Endothelial cell of hepatic sinusoid (primary cell): ENCODE data around the gene NMUR2.

Experiments
- in situ Hi-C: cut with HindIII; loops from 2 replicates; pipeline ENCODE4 v1.10.0; 2017; ENCODE audit warnings: low sequenced_read_pairs

NMUR2 gene

DNA sequence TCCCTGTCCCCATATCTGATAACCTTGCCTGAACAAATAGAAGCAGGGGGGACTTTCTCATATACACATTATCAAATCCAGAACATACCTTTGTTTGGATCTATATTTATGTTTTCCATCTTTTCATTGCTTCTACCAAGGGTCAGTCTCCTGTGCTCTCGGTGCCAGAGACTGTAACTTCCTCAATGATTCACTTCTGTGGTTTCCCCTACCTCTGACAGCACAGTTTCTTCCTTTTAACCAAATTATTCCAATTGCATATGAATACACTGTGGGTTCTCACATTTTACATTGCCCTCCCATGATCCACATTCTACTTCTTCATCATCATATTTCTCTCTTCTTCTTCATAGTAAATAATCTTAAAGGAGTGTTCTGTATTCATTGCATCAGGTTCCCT, 32.2 kb downstream of the NMUR2 start:
- in situ Hi-C loops, result no loop called here

DNA sequence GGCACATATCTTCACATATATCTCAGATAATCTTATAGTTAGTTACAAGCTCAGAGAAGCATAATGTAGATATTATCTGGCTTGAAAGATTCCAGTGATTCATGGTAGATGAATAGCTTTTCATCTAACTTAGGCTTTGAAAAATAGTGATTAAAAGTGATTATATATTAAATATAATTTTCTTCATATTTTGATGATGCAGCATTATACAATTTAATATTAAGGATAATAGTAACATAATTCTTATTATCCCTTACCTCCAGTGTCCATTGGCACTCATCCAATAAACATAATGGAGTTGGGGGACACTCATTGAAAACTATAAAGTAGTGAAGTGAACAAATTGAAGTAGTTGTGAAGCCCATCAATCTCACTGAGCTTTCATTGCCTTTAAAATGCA, 35.8 kb downstream of the NMUR2 start:
- in situ Hi-C loops, result no loop called here

DNA sequence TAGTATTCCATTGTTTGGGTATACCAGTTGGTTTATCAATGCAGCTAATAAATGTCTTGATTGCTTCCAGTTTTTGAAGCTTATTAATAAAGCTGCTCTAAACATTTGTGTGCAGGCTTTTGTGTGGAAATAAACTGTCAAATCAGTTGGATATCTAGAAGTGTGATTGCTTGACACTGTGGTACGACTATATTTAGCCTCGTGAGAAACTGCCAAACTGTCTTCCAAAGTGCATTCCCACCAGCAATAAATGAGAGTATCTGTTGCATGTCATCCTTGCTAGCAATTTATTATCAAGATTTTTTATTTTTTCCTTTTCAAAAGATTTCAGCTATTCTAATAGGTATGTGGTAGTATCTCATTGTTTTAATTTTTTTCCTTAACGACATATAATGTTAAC, 37.5 kb downstream of the NMUR2 start:
- in situ Hi-C loops, result no loop called here

DNA sequence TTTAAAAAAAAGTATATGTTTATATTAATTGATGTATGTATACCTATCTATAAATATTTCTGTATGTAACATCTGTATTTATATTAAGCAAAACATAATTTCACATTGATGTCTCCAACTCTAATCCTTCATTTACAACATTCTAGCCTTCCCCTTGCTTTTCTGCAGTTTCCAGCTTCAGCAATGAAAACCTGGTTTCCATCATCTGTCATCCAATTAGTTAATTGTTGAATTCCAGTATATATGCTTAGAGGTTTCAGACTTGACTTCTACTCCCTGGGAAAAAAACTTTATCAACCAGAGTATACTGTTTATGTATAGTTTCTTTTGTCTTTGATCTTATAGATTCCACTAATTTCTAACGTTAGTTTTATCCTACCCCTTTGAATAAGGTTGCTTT, 38.4 kb downstream of the NMUR2 start:
- in situ Hi-C loops, result no loop called here

DNA sequence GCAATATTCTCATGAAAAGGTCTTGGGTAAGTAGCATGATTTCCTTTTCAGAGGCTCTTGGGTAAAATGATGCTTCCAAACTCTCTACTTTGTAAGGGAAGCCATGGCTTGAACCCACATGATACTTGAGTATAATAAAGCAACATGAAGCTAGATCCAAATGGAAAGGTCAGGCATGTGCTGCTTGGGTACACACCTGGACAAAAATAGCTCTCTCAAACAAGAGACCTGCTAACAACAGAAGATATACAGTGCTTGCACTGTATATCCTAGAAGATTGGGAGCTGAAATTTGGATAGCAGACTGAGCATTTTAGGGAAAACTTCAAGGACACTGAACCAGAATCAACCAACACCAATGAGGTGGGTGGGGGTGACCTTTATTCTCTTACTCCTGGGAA, 40.2 kb downstream of the NMUR2 start:
- in situ Hi-C loops, result no loop called here

DNA sequence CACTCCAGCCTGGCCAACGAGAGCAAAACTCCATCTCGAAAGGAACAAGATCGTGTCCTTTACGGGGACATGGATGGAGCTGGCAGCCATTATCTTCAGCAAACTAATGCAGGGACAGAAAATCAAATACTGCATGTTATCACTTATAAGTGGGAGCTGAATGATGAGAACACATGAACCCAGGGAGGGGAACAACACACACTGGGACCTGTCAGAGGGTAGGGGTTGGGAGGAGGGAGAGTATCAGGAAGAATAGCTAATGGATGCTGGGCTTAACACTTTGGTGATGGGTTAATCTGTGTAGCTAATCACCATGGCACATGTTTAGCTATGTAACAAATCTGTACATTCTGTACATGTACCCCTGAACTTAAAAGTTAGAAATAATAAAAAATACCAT, 40.9 kb downstream of the NMUR2 start:
- in situ Hi-C loops, result no loop called here

DNA sequence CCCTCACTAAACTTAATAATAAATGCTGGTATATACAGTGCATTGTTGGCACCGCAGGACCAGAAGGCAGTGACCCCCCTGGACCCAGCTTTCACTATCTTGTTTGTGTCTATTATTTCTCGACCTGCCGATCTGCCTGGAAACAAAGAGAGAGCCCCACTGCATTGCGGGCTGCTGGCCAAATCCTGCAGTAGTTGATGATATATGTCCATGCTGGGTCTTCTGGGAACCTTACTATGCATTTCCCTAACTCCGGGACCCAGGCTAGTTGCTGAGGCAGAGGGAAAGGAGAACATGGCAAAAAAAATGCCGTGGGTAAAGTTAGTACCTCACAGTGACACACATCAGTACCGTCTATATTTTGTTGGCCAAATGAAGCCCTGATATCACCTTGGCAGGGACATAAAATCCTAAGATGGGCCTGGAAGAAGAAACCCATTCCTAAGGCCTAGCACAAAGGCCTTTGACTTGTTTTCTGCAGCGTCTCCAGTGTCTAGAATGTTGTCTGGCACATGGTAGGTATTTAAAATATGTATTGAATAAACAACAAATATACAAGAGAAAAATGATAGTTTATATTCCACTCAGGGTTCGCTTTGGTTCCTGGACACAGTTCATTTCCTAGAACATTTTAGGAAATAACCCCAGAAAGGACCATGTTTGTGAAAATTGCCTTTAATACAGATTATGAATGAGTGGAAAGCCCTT, 46.1 kb downstream of the NMUR2 start:
- in situ Hi-C loops, result no loop called here

DNA sequence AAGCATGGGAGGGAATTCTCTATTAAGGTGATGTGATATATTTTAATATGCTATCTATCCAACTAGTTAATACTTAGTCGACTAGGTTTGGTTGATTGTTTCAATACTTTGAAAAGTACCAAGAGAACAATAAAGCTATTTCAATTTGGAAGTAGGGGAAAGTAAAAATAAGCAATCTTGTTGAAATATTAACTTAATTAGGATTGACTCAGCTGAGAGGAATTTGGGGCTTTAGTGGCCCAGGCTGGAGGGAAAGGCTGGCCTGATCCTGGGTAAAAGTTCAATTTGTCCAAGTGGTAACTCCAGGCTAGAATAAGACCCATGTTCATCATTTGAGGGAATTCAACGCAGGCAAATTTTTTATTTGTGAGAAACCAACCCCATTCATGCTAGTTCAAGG, 48.6 kb downstream of the NMUR2 start:
- in situ Hi-C loops, result no loop called here

DNA sequence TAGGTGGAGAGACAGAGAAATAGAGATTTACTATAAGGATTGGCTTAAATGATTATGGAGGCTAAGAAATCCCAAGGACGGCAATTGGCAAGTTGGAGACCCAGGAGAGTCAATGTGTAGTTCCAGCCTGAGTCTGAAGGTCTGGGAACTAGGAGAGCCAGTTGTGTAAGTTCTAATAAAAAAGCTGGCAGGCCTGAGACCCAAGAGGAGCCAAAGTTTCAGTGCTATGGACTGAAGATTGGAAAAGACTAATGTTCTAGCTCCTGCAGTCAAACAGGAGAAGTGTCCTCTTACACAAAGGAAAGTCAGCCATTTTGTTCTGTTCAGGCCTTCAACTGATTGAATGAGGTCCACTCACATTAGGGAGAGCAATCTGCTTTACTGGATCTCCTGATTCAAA, 50.0 kb downstream of the NMUR2 start:
- in situ Hi-C loops, result no loop called here

DNA sequence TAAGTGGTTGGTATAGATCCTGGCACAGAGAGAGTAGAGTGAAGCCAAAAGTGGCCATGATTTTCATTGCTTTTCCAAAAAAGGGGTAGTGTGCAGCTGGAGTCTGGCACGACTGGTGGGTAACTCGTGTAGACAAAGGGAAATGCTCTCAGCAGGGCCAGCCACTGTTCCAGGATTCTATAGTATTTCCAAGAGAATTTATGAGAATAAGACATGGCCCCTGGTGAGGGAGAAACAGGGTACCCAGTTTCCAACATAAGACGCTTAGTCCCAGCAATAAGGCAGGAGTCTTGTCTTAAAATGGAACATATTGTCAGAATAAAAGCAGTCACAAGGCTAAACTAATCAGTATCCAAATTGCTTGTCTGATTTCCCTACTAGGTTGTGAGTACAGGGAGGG, 52.1 kb downstream of the NMUR2 start:
- in situ Hi-C loops, result no loop called here

DNA sequence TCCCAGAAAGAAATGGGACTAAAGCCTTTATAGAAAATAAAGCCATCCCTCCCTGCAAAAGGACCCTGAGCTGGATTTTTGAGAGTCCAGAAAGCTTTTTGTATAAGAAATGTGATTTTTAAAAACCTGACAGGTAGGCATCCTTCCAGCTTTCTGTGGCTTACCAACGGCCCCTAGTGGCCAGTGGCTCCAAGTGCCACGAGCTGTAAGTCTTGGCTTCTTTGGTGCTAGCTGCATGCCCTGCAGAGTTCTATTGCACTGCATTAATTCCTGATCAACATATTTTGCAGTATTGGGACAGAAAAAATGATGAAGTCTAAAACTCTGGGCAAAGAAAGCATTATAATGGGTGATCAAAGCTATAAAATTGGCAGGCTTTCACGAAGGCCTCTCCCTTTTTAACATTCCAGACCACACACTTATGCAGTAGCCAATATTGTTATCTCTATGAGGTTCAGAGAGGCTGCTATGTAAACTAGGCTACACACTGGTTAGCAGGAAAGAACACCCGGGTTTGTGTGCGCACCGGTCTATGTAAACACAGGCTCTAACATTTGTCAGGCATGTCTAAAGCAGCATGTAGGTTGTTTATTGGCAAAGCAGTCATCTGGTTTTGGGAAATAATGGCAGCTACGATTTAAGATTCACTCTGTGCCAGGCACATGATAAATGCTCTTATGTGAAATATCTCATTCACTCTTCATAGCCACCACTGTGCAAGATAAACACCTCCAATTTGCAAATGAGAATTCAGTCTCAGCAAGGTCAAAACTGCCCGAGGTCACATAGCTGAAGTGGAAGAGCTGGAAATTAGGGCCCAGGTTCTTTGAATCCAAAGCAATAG, 55.2 kb downstream of the NMUR2 start:
- in situ Hi-C loops, result no loop called here
